GM21825 (cell line): ENCODE results near the gene TMCC1.
A peak's percentile ranks its signal among the peaks of the same experiment; 100 is the strongest.

Source experiments
- ATAC-seq: cut with Tn5 transposase; IDR thresholded peaks from one replicate; pipeline ENCODE4 v1.9.1; 2021; ENCODE audit warnings: mild to moderate bottlenecking, moderate library complexity; ENCODE audit not compliant: unreplicated experiment

The TMCC1 gene

DNA sequence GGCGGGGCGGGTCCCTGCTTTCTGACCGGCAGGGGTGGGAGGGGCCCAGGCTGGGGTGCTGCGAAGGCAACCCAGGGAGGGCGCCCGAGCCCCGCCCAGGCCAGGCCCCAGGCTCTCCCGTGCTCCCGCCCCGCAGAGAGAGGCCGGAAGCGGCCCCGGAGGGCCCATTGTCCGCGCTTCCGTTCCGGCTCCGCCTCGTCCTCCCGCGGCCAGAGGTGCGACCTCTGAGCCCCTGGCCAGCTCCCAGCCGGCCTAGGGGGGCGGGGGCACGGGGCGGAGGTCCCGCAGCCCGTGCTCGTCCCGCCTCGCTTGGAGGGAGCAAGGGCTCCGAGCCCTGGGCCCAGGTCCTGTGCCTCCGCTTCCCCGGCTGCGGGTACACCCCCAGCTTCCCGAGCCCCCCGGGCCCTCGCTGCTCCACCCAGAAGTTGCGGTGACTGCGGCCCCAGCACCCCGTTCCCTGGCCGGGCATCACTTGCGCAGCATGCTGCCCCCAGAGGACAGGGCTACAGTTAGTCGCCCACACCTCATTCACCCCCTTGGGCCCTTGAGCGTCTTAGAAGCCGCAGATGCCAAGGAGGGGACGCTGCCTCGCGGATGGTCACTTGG, 266.7 kb downstream of the TMCC1 start:
- peak; percentile 94 for ATAC-seq

- no peak for ATAC-seq
These were observed 268.2 kb downstream of the TMCC1 start for GRCh38 chr3:129625072-129625874.

GRCh38 chr3:129624347-129625071, 269.0 kb downstream of the TMCC1 start:
- ATAC-seq: no peak

- ATAC-seq: no peak
These were observed 269.9 kb downstream of the TMCC1 start for GRCh38 chr3:129623447-129624118.

DNA sequence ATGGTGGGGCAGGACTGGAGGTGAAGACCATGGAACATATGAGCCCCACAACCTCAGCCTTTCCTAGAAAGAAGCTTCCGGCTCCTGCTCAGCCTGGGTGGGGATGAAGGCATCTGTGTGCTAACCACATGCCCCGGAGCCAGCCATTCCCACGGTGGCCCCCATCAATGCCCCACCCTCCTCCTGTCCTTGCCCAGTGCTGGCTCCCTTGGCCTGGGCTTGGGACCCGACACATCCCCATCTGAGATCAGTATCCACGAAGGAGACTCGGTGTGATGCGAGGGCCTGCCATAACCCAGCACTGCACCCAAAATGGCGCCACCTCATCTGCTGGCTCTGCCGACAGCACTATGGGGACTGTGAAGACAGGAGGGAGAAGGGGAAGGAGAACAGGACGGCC, 270.6 kb downstream of the TMCC1 start:
- no peak for ATAC-seq

- no peak for ATAC-seq
These were observed 271.2 kb downstream of the TMCC1 start for GRCh38 chr3:129622226-129622874.

DNA sequence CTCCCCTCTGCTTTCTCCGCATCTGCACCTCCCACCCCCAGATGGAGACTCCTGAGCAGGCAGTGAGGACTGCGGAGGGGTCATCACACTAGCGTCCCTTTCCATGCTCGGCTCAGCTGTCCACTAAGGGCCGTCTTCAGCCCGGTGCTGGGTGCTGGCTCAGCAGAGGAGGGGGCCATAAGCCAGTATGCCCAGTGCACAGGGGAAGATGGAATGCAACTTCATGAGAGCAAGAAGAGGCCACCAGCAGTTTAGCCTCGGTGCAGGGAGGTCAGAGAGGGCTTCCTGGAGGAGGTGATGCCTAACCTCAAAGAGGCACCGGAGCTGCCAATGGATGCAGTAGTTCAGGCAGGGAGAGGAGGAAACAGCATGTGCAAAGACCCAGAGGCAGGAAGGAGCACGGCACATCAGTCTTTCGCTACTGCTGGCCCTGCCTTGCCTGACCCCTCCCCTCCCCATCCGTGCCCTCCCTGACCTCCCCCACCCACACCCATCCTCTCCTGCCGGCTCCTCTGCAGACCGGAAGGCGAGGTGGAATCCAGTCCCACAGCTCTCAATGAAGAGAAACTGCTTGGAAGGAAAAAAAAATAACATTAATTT, 271.8 kb downstream of the TMCC1 start:
- ATAC-seq: no peak

DNA sequence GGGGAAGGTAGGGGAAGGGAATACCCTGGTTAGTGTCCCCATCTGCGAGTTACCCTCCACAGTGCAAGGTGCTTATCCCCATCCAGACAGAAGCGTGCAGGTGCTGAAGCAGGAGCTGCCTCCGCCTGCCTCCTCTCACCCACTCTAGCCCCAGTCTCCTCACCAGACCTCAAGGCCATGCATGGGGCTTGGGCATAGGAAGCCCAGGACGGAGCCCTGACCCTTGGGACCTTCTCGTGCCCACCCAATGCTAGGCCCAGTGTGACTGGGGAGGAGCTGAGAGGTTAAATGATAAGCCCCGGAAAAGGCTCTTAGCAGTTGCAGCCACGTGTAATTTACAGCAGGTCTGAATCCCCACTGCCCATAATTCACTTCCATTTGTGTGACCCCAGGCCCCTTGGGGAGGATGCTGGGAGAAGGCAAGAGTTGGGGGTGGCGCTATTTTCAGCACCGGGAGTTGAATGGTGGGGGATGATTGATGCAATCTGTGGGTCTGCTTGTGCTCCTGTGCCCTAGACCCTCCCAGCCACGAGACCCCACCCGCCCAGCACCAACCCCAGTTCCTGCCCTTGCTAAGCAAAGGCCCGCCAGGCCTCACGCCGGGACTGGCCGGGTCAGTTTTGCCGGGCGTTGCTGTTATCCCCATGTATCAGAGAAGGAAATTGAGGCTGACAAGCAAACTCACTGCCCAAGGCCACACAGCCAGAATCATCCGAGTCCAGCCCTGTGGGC, 272.5 kb downstream of the TMCC1 start:
- no peak for ATAC-seq

GRCh38 chr3:129619726-129620162, 273.8 kb downstream of the TMCC1 start:
- no peak for ATAC-seq

- no peak for ATAC-seq
These were observed 274.4 kb downstream of the TMCC1 start for GRCh38 chr3:129618901-129619671.

DNA sequence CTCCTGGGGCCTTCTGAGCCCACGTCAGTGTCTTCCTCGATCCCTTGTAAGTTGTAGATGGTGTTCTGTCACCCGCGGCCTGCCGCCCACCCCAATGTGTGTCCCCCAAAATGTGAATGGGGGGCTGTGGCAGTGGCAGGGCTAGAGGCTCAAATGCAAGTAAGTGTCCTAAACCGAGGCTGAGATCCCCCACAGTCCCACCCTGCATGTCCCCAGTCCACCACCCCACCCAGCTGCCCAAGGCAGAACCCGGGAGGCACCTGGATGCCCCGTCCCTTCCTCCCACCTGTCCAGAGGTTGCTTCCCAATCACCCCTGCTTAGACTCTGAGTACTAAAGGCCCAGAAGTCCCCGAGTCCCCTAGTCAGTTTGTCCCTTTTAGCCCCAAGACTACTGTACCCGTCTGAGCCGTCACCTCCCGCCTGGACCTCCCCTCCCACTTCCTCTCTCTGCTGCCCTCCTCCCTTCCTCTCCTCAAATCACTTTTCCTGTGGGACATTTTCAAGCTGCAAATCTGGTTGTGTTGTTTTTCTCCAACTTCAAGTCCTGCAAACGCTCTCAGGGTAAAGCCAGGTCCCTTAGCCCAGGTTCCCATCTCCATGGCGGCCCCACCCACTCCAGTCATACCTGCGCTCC, 275.2 kb downstream of the TMCC1 start:
- no peak for ATAC-seq

DNA sequence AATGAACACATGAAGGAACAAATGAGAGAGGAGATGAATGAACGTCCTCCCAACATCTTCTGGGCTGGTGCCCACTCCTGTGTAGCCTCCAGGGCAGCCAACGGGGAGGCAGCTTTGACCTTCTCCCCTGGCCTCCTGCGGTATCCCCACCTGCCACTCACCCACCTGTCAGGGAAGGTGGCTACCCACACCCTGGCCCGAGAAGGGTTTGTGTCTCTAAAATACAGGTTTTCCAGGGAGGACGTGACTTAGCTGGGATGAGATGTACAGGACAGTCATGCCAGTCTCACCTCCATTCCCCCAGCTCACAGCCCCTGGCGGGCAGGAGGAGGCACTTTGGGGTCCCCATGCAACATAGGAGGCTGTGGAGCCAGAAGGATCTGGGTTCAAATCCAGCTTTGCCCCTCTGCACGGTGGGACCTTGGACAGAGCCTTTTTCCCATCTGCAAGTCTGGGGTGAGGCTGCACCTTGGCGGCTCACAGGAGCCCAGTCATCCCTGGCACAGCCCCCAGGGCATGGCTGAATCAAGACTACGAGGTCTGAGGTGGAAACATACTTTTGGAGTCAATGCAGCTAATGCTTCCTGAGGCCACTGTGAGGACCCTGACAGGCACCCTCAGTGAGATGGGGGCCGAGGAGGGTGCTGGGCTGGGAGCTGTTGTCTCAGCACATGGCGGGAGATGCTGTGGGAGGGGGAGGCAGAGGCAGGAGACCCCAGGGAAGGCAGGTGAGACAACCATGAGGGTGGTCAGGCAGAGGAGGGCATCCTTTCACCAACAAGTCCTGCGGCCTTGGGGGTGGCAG, 275.9 kb downstream of the TMCC1 start:
- no peak for ATAC-seq

GRCh38 chr3:129616713-129617112, 276.8 kb downstream of the TMCC1 start:
- no peak for ATAC-seq

GRCh38 chr3:129616291-129616690, 277.2 kb downstream of the TMCC1 start:
- no peak for ATAC-seq

DNA sequence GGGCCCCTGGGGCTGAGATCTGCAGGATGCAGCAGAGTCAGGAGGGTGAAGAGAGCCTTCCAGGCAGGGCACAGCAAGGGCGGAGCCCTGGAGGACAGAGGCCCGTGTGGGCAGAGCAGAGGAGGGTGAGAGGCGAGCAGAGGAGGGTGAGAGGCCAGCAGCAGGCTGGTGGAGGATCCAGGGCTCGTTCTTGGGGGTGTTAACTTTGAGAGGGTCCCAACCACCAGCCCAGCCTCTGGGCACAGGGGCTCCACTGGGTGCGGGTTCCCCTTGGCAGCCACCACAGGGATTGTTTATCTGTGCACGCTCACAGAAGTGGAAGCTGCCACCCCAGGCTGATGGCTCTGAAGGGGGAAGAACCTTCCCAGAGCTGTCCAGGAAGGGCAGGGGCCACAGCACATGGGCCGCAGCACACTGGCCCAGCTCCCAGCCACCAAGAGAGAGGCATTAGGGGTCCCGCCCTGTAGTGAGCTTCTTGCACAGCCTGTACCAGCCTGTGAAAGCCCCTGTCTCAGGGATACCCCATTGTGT, 277.7 kb downstream of the TMCC1 start:
- no peak for ATAC-seq

DNA sequence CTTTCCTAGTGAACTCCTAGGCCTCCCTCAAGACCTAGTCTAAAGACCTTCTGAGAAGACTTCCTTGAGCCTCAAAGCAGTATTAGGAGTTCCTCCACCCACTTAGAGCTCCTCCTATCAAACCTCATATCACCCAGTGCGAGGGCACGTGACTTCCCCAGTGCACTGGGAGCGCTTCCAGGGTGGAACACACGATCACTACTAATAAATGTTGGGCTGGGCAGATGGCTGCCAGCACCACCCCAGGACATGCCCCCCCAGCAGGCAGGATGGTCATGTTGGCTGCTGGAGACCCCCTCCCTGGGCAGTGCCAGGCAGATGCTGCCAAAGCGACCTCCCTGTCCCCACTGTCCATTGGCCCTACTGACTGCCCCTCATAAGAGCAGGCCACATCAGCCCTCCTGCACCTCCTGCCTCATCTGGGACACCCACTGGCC, 278.6 kb downstream of the TMCC1 start:
- no peak for ATAC-seq

DNA sequence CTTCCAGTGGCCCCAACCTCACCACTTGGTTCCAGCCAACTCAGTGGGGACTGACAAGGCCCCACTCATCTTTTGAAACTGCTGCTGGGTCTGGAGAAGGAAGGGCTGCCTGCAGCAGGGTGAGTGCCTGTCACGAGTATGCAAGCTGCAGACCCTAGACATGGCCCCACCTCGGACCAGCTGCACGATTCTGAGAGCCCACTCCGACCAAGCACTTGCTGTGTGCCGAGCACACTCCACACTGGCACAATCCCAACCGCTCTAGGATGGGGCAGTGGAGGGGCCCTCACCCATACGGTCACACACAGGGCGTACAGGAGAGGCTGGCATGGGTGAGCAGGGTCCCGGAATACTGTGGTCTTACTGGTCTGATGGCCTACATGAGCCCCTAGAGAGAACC, 279.1 kb downstream of the TMCC1 start:
- no peak for ATAC-seq
